Measurements from ENCODE around the gene TAB2.
"Not testable (repeated sequence)": the region's sequence is repeated elsewhere in the genome, so short reads cannot be mapped to it uniquely, and the experiment has no call there.

The TAB2 gene

GRCh38 chr6:149440735-149441671 is 123.5 kb downstream of the TAB2 start:
- DNase-seq (ENCODE audit: low read depth in 1 of 2, low spot score in 1 of 2): no peak

GRCh38 chr6:149441740-149442139 is 124.2 kb downstream of the TAB2 start:
- DNase-seq (ENCODE audit: low read depth in 1 of 2, low spot score in 1 of 2): no peak

GRCh38 chr6:149443411-149444181 is 126.1 kb downstream of the TAB2 start:
- DNase-seq (ENCODE audit: low read depth in 1 of 2, low spot score in 1 of 2): no peak

- DNase-seq (ENCODE audit: low read depth in 1 of 2, low spot score in 1 of 2): not testable (repeated sequence)
Measured at GRCh38 chr6:149444360-149445094, 127.0 kb downstream of the TAB2 start.

- DNase-seq (ENCODE audit: low read depth in 1 of 2, low spot score in 1 of 2): no peak
Measured at GRCh38 chr6:149445095-149445466, 127.6 kb downstream of the TAB2 start.

GRCh38 chr6:149445573-149445972 is 128.1 kb downstream of the TAB2 start:
- DNase-seq (ENCODE audit: low read depth in 1 of 2, low spot score in 1 of 2): no peak

- DNase-seq (ENCODE audit: low read depth in 1 of 2, low spot score in 1 of 2): no peak
Measured at GRCh38 chr6:149446791-149447376, 129.4 kb downstream of the TAB2 start.

GRCh38 chr6:149448821-149449453 is 131.4 kb downstream of the TAB2 start:
- no peak for DNase-seq (ENCODE audit: low read depth in 1 of 2, low spot score in 1 of 2)

GRCh38 chr6:149449831-149450678 is 132.5 kb downstream of the TAB2 start:
- no peak for DNase-seq (ENCODE audit: low read depth in 1 of 2, low spot score in 1 of 2)

- no peak for DNase-seq (ENCODE audit: low read depth in 1 of 2, low spot score in 1 of 2)
Measured at GRCh38 chr6:149450679-149451375, 133.3 kb downstream of the TAB2 start.

- DNase-seq (ENCODE audit: low read depth in 1 of 2, low spot score in 1 of 2): no peak
Measured at GRCh38 chr6:149451376-149452036, 134.0 kb downstream of the TAB2 start.

- no peak for DNase-seq (ENCODE audit: low read depth in 1 of 2, low spot score in 1 of 2)
Measured at GRCh38 chr6:149452037-149452939, 134.8 kb downstream of the TAB2 start.

- no peak for DNase-seq (ENCODE audit: low read depth in 1 of 2, low spot score in 1 of 2)
Measured at GRCh38 chr6:149453597-149454345, 136.3 kb downstream of the TAB2 start.

GRCh38 chr6:149454346-149454848 is 136.9 kb downstream of the TAB2 start:
- no peak for DNase-seq (ENCODE audit: low read depth in 1 of 2, low spot score in 1 of 2)

GRCh38 chr6:149455031-149455732 is 137.7 kb downstream of the TAB2 start:
- no peak for DNase-seq (ENCODE audit: low read depth in 1 of 2, low spot score in 1 of 2)

Data from activated T-helper 1 cell treated with anti-CD3 and anti-CD28 coated beads, Interleukin-2, amount 50 U/mL, for 16 hours (primary cell).